ENCODE data around the gene IFITM2.

GRCh38 chr11:336659-337198, 29.1 kb downstream of the IFITM2 start:
- TF ChIP-seq CTCF (conservative IDR thresholded peaks at IDR 0.05), result no peak
- no peak for TF ChIP-seq ZFX (IDR thresholded peaks at IDR 0.05)

Data from C4-2B (cell line).